OCI-LY7 (cell line): ENCODE data around the gene EP300. TPM values are rescaled to one million over a fixed set of nuclear protein-coding genes. Genes with fewer than 3 reads are reported as not detected.

Source experiments
- BruUV-seq: library from RNA; stranded (reverse); fragments of 400-500 nt; replicated peaks from 2 replicates; lab custom pipeline; 2021; lab: Mats Ljungman, UMichigan
- CTCF ChIA-PET: fragments of 300-600 bp; sonication (Branson Sonifier 250); formaldehyde crosslinking; loops from one replicate; lab custom pipeline; 2022; ENCODE audit warnings: antibody characterized with exemption; ENCODE audit not compliant: unreplicated experiment; lab: Charles Lee
- POLR2A ChIA-PET: fragments of 300-600 bp; sonication (Branson Sonifier 250); formaldehyde crosslinking; loops from one replicate; lab custom pipeline; 2022; ENCODE audit warnings: antibody characterized with exemption; lab: Charles Lee
- DNase-seq: peaks from one replicate; pipeline ENCODE4 v3.0.0-alpha.2; 2015; ENCODE audit warnings: low spot score
- H2AFZ ChIP-seq: fragments of 200-600 bp; sonication (generic), shearing (Covaris generic); 2 replicates; pipeline ENCODE4 v1.6.1; 2014; ENCODE audit warnings: mild to moderate bottlenecking, antibody characterized with exemption, low read length, moderate library complexity
- H3K27ac ChIP-seq: fragments of 200-600 bp; sonication (generic); 2 replicates; pipeline ENCODE4 v1.5.1; 2014; ENCODE audit warnings: mixed run types, low read depth, mild to moderate bottlenecking, moderate library complexity, low read length, inconsistent platforms; ENCODE audit not compliant: poor library complexity, severe bottlenecking
- H3K36me3 ChIP-seq: fragments of 200-600 bp; sonication (generic); 2 replicates; pipeline ENCODE4 v1.6.1; 2014; ENCODE audit warnings: mild to moderate bottlenecking, antibody characterized with exemption, low read length, moderate library complexity, mixed read lengths; ENCODE audit not compliant: insufficient read depth
- H3K4me1 ChIP-seq: fragments of 200-600 bp; sonication (generic); 2 replicates; pipeline ENCODE4 v1.5.1; 2014; ENCODE audit warnings: mild to moderate bottlenecking, low read length; ENCODE audit not compliant: insufficient read depth, poor library complexity, severe bottlenecking
- H3K4me2 ChIP-seq: fragments of 200-600 bp; sonication (generic); 2 replicates; pipeline ENCODE4 v1.6.1; 2014; ENCODE audit warnings: mild to moderate bottlenecking, low read length
- H3K4me3 ChIP-seq: fragments of 200-600 bp; sonication (generic); 2 replicates; pipeline ENCODE4 v1.5.1; 2014; ENCODE audit warnings: mild to moderate bottlenecking, low read depth, low read length; ENCODE audit not compliant: poor library complexity, severe bottlenecking
- H3K79me2 ChIP-seq: fragments of 200-600 bp; sonication (generic); 2 replicates; pipeline ENCODE4 v1.6.1; 2016; ENCODE audit warnings: low read depth, mild to moderate bottlenecking, low read length, moderate library complexity, mixed read lengths; ENCODE audit not compliant: insufficient read depth
- H3K9me2 ChIP-seq: fragments of 200-600 bp; sonication (generic); 2 replicates; pipeline ENCODE4 v1.6.1; 2016; ENCODE audit warnings: mild to moderate bottlenecking, low read length, mixed read lengths; ENCODE audit not compliant: insufficient read depth
- H3K9me3 ChIP-seq: fragments of 200-600 bp; sonication (generic); 2 replicates; pipeline ENCODE4 v1.6.1; 2014; ENCODE audit warnings: mild to moderate bottlenecking, mixed run types, low read length, mixed read lengths
- H4K20me1 ChIP-seq: fragments of 200-600 bp; sonication (generic); 2 replicates; pipeline ENCODE4 v1.6.1; 2014; ENCODE audit warnings: mild to moderate bottlenecking, antibody characterized with exemption, low read length, moderate library complexity, mixed read lengths; ENCODE audit not compliant: insufficient read depth
- CTCF ChIP-seq: fragments of 200-600 bp; sonication (generic); conservative IDR thresholded peaks from 2 replicates; pipeline ENCODE4 v1.5.1; 2014; ENCODE audit warnings: mild to moderate bottlenecking, antibody characterized with exemption, low read length, moderate library complexity, mixed read lengths
- EZH2phosphoT487 ChIP-seq: fragments of 200-600 bp; sonication (generic); IDR thresholded peaks from 2 replicates; pipeline ENCODE4 v1.6.1; 2018; ENCODE audit warnings: low read depth, borderline replicate concordance, mild to moderate bottlenecking, mixed run types, antibody characterized with exemption, low read length, moderate library complexity, mixed read lengths
- intact Hi-C: fragments of 100-400 bp; cut with micrococcal nuclease; formaldehyde crosslinking; loops from one replicate; pipeline ENCODE4 v1.10.0; 2022; ENCODE audit not compliant: unreplicated experiment
- total RNA-seq, 2 experiments: library from RNA; depleted of rRNA in 1 of 2; stranded (reverse); fragments of >200 nt in 1 of 2; shearing (Covaris generic) in 1 of 2; gene quantifications; 2 replicates each; pipeline ENCODE4 v1.2.3, GENCODE V29; 2014 to 2022

EP300 gene
- total RNA-seq, 2 experiments from 2014 or later = 46.2 to 108 TPM

GRCh38 chr22:41180926-41181325 lies 88.5 kb downstream of the EP300 start:
- no TSS peak for BruUV-seq
- Histone ChIP-seq H3K9me2 (no peaks in the 10 kb centered on the region), H3K79me2 (no peaks in the 10 kb centered on the region), H3K4me1 (no peaks in the 10 kb centered on the region), H3K9me3 (no peaks in the 10 kb centered on the region), H3K4me3 (no peak overlapping the region), H4K20me1 (no peaks in the 10 kb centered on the region), H2AFZ (no peak overlapping the region), H3K36me3 (peaks cover 46% of the 10 kb centered on the region), H3K4me2 (no peak overlapping the region), H3K27ac (no peak overlapping the region)
- CTCF ChIA-PET = no interaction called here
- intact Hi-C loops = loop anchor here (10.0 kb wide), 1 partner anchor 236 kb away; no protein-coding TSS in a partner anchor
- no peak for TF ChIP-seq CTCF
- TF ChIP-seq EZH2phosphoT487 = no peak
- no peak for DNase-seq
- POLR2A ChIA-PET = no interaction called here

- CTCF ChIA-PET = no interaction called here
- Histone ChIP-seq H3K4me2 (no peak overlapping the region), H4K20me1 (no peaks in the 10 kb centered on the region), H3K4me3 (no peak overlapping the region), H2AFZ (no peak overlapping the region), H3K9me2 (no peaks in the 10 kb centered on the region), H3K27ac (no peak overlapping the region), H3K9me3 (no peaks in the 10 kb centered on the region), H3K79me2 (no peaks in the 10 kb centered on the region), H3K36me3 (peaks cover 40% of the 10 kb centered on the region), H3K4me1 (no peaks in the 10 kb centered on the region)
- TF ChIP-seq EZH2phosphoT487 = no peak
- TF ChIP-seq CTCF = no peak
- DNase-seq = no peak
- POLR2A ChIA-PET = interaction anchor here (0.7 kb wide), 1 partner anchor 38 kb away, joined by 3 read pairs; no protein-coding TSS in a partner anchor
- intact Hi-C loops = loop anchor here (10.0 kb wide), 1 partner anchor 237 kb away; no protein-coding TSS in a partner anchor
- BruUV-seq = no TSS peak
These were observed 89.2 kb downstream of the EP300 start for GRCh38 chr22:41181349-41182241.

- ChIA-PET POLR2A (no interaction called here), CTCF (no interaction called here)
- no peak overlapping the region for H3K4me2 ChIP-seq
- H4K20me1 ChIP-seq = no peaks in the 10 kb centered on the region
- DNase-seq = no peak
- H3K4me3 ChIP-seq = no peak overlapping the region
- intact Hi-C loops = loop anchor here (10.0 kb wide), 1 partner anchor 240 kb away; no protein-coding TSS in a partner anchor
- H3K9me2 ChIP-seq = no peaks in the 10 kb centered on the region
- H2AFZ ChIP-seq = no peak overlapping the region
- H3K9me3 ChIP-seq = no peaks in the 10 kb centered on the region
- no peaks in the 10 kb centered on the region for H3K4me1 ChIP-seq
- peaks cover 11% of the 10 kb centered on the region for H3K36me3 ChIP-seq
- no peak overlapping the region for H3K27ac ChIP-seq
- no TSS peak for BruUV-seq
- no peaks in the 10 kb centered on the region for H3K79me2 ChIP-seq
- TF ChIP-seq EZH2phosphoT487 (no peak), CTCF (no peak)
These were observed 92.3 kb downstream of the EP300 start for GRCh38 chr22:41184679-41185078.
